Brain microvascular endothelial cell (primary cell): ENCODE results near the gene CTRL.

ENCODE experiments used
- DNase-seq: peaks from one replicate; pipeline ENCODE4 v3.0.0-alpha.2; 2020
- H3K27ac ChIP-seq: fragments of 250-450 bp; sonication (Bioruptor Pico); 2 replicates; pipeline ENCODE4 v1.5.1; 2020; ENCODE audit warnings: mild to moderate bottlenecking, moderate library complexity
- H3K27me3 ChIP-seq: fragments of 250-450 bp; sonication (Bioruptor Pico); replicated peaks from 2 replicates; pipeline ENCODE4 v1.5.1; 2020; ENCODE audit warnings: mild to moderate bottlenecking
- H3K36me3 ChIP-seq: fragments of 250-450 bp; sonication (Bioruptor Pico); replicated peaks from 2 replicates; pipeline ENCODE4 v1.5.1; 2020; ENCODE audit warnings: mild to moderate bottlenecking
- H3K4me3 ChIP-seq: 2 replicates; pipeline ENCODE4 v1.5.1; 2011; ENCODE audit warnings: low read depth, mild to moderate bottlenecking, control low read depth, low read length, moderate library complexity
- CTCF ChIP-seq: IDR thresholded peaks from 2 replicates; pipeline ENCODE4 v1.5.1; 2011; ENCODE audit warnings: low read depth, mild to moderate bottlenecking, moderate library complexity, low read length, control low read depth, inconsistent platforms; ENCODE audit errors: missing control alignments
- in situ Hi-C: cut with HindIII; loops from 2 replicates; pipeline ENCODE4 v1.10.0; 2017; ENCODE audit warnings: low sequenced_read_pairs, low pct_ligation_motif_present

The CTRL gene

GRCh38 chr16:67936124-67936879, 4.6 kb upstream of the CTRL start, which contains the start of gene PSMB10:
Gene PSMB10, minus strand, starts transcription at chr16:67936850. Its CDS starts 101 bp downstream, at chr16:67936749.
- H3K4me3 ChIP-seq: peak within 1 kb of the TSS; percentile 99
- peak; percentile 65 for DNase-seq
- in situ Hi-C loops: no loop called here

GRCh38 chr16:67935402-67936123, 3.9 kb upstream of the CTRL start:
- no peak for TF ChIP-seq CTCF
- peak; percentile 88 for DNase-seq
- H3K36me3 ChIP-seq: peaks cover 14% of the 10 kb centered on the region
- peak overlapping the region; percentile 65 for H3K27ac ChIP-seq
- in situ Hi-C loops: no loop called here
- H3K27me3 ChIP-seq: no peaks in the 10 kb centered on the region
- H3K4me3 ChIP-seq: peak overlapping the region; percentile 99

More at GRCh38 chr16:67936124-67936879, 4.6 kb upstream of the CTRL start, which contains the start of gene PSMB10:
- Histone ChIP-seq H3K27me3 (no peaks in the 10 kb centered on the region), H3K36me3 (peaks cover 20% of the 10 kb centered on the region), H3K27ac (peak within 1 kb of the TSS; percentile 65)
- TF ChIP-seq CTCF: no peak

GRCh38 chr16:67935101-67935401, 3.4 kb upstream of the CTRL start:
- DNase-seq: no peak
- Histone ChIP-seq H3K27ac (no peak overlapping the region), H3K4me3 (peak overlapping the region; percentile 99), H3K27me3 (no peaks in the 10 kb centered on the region), H3K36me3 (peaks cover 12% of the 10 kb centered on the region)
- in situ Hi-C loops: no loop called here
- no peak for TF ChIP-seq CTCF

- H3K27ac ChIP-seq: no peak overlapping the region
- H3K36me3 ChIP-seq: peaks cover 7% of the 10 kb centered on the region
- no peak for DNase-seq
- H3K4me3 ChIP-seq: peak overlapping the region; percentile 99
- no peaks in the 10 kb centered on the region for H3K27me3 ChIP-seq
- in situ Hi-C loops: no loop called here
- no peak for TF ChIP-seq CTCF
Measured at GRCh38 chr16:67934306-67935100, 2.8 kb upstream of the CTRL start.

- no peak overlapping the region for H3K27ac ChIP-seq
- TF ChIP-seq CTCF: no peak
- DNase-seq: no peak
- in situ Hi-C loops: no loop called here
- peaks cover 8% of the 10 kb centered on the region for H3K36me3 ChIP-seq
- no peak overlapping the region for H3K4me3 ChIP-seq
- H3K27me3 ChIP-seq: no peaks in the 10 kb centered on the region
Measured at GRCh38 chr16:67933805-67934204, 2.1 kb upstream of the CTRL start.
